Measurements from ENCODE around the gene HSF5. TPM values are rescaled to one million over a fixed set of nuclear protein-coding genes. Genes with fewer than 3 reads are reported as not detected.
"Not testable (repeated sequence)": the region's sequence is repeated elsewhere in the genome, so short reads cannot be mapped to it uniquely, and the experiment has no call there.

The HSF5 gene
- total and polyA plus RNA-seq, 2 of the 4 experiments (the other 2 are of a cell fraction) = not detected

GRCh38 chr17:58398574-58399266 lies 89.5 kb downstream of the HSF5 start:
- WGBS, 2 experiments (ENCODE audit: extremely low coverage in 2 of 2, insufficient read length in 1 of 2) = no CpG with 5 or more reads among the region's 3 CpGs
- no peak overlapping the region for H4K8ac ChIP-seq (ENCODE audit: low read depth in 2 of 2, low read length in 2 of 2)
- no peak overlapping the region for H2BK15ac ChIP-seq (ENCODE audit: low read depth, low read length)
- H2BK20ac ChIP-seq (ENCODE audit: low read depth, low read length) = no peak overlapping the region
- BruUV-seq (replicated peaks) = no TSS peak
- no peak overlapping the region for H3K4me2 ChIP-seq (ENCODE audit: low read depth, low read length)
- TF ChIP-seq ELK1 (IDR thresholded peaks at IDR 0.05; ENCODE audit: borderline replicate concordance, low read depth, low read length) = no peak
- no peak for TF ChIP-seq RFX5 (IDR thresholded peaks at IDR 0.05; ENCODE audit: low read depth, low read length)
- H3K27me3 ChIP-seq (ENCODE audit: control insufficient read depth, insufficient read depth, low read length) = peaks cover 1% of the 10 kb centered on the region; the same call in 1 of the 2 replicates
- no peak overlapping the region for H3K9ac ChIP-seq (ENCODE audit: low read depth, low read length)
- intact Hi-C loops (cut with micrococcal nuclease) = no loop called here
- H2BK5ac ChIP-seq (ENCODE audit: low read depth, low read length, poor library complexity, severe bottlenecking) = no peak overlapping the region
- no peak overlapping the region for H3K18ac ChIP-seq (ENCODE audit: low read depth, low read length)
- no peak overlapping the region for H3K4ac ChIP-seq (ENCODE audit: low read depth, low read length)
- H4K20me1 ChIP-seq (ENCODE audit: insufficient read depth, low read length) = no peaks in the 10 kb centered on the region
- POLR2A ChIA-PET (ENCODE audit: unreplicated experiment) = no interaction called here
- no peaks in the 10 kb centered on the region for H3K9me3 ChIP-seq (ENCODE audit: control insufficient read depth, insufficient read depth, low read length)
- H3K4me1 ChIP-seq (ENCODE audit: control insufficient read depth, insufficient read depth, low read length) = no peaks in the 10 kb centered on the region
- ATAC-seq (ENCODE audit: low read depth) (no peak), DNase-seq (no peak)
- no peaks in the 10 kb centered on the region for H3K36me3 ChIP-seq (ENCODE audit: control insufficient read depth, insufficient read depth, low read length)
- no peaks in the 10 kb centered on the region for H3K79me1 ChIP-seq (ENCODE audit: low read depth in 1 of 2, low read length in 2 of 2)
- CTCF ChIA-PET = no interaction called here
- H4K5ac ChIP-seq (ENCODE audit: low read depth, low read length) = no peak overlapping the region
- H3K9me1 ChIP-seq (ENCODE audit: insufficient read depth, low read length) = no peaks in the 10 kb centered on the region
- H3K56ac ChIP-seq (ENCODE audit: extremely low read depth, insufficient read depth, low read length) = no peak overlapping the region
- no peak overlapping the region for H2AK5ac ChIP-seq (ENCODE audit: low read depth, low read length)
- no peak overlapping the region for H3K23ac ChIP-seq (ENCODE audit: low read depth, low read length)
- H3K14ac ChIP-seq (replicated peaks; ENCODE audit: low read depth, low read length) = no peak overlapping the region
- dilution Hi-C loops (cut with HindIII; ENCODE audit: low sequenced_read_pairs, unreplicated experiment) = no loop called here
- H2BK120ac ChIP-seq (ENCODE audit: low read depth, low read length) = no peak overlapping the region
- H3K27ac ChIP-seq (ENCODE audit: insufficient read depth, low read length) = no peak overlapping the region
- in situ Hi-C loops (cut with MboI; ENCODE audit: low sequenced_read_pairs) = no loop called here
- no peak overlapping the region for H2AFZ ChIP-seq (replicated peaks; ENCODE audit: low read length, poor library complexity)
- H2AK9ac ChIP-seq (replicated peaks; ENCODE audit: low read depth, low read length, poor library complexity) = no peak overlapping the region
- no peak overlapping the region for H4K91ac ChIP-seq (ENCODE audit: insufficient read depth, low read depth, low read length)
- H3K4me3 ChIP-seq (ENCODE audit: insufficient read depth, low read depth, low read length) = no peak overlapping the region

- dilution Hi-C loops (cut with HindIII; ENCODE audit: low sequenced_read_pairs, unreplicated experiment); BruUV-seq (replicated peaks); H3K27ac ChIP-seq (ENCODE audit: insufficient read depth, low read length); H2BK15ac ChIP-seq (ENCODE audit: low read depth, low read length); H2AK5ac ChIP-seq (ENCODE audit: low read depth, low read length); H3K4me1 ChIP-seq (ENCODE audit: control insufficient read depth, insufficient read depth, low read length); intact Hi-C loops (cut with micrococcal nuclease); H2BK20ac ChIP-seq (ENCODE audit: low read depth, low read length); DNase-seq; H3K23ac ChIP-seq (ENCODE audit: low read depth, low read length); H2AK9ac ChIP-seq (replicated peaks; ENCODE audit: low read depth, low read length, poor library complexity); H3K9me1 ChIP-seq (ENCODE audit: insufficient read depth, low read length); H4K91ac ChIP-seq (ENCODE audit: insufficient read depth, low read depth, low read length); H2BK120ac ChIP-seq (ENCODE audit: low read depth, low read length); H3K9ac ChIP-seq (ENCODE audit: low read depth, low read length); H3K4me3 ChIP-seq (ENCODE audit: insufficient read depth, low read depth, low read length); H4K8ac ChIP-seq (ENCODE audit: low read depth in 2 of 2, low read length in 2 of 2); H3K79me1 ChIP-seq (ENCODE audit: low read depth in 1 of 2, low read length in 2 of 2); H2BK5ac ChIP-seq (ENCODE audit: low read depth, low read length, poor library complexity, severe bottlenecking); CTCF ChIA-PET; ATAC-seq (ENCODE audit: low read depth); H3K27me3 ChIP-seq (ENCODE audit: control insufficient read depth, insufficient read depth, low read length); H3K18ac ChIP-seq (ENCODE audit: low read depth, low read length); H3K4me2 ChIP-seq (ENCODE audit: low read depth, low read length); H3K4ac ChIP-seq (ENCODE audit: low read depth, low read length); in situ Hi-C loops (cut with MboI; ENCODE audit: low sequenced_read_pairs); H4K20me1 ChIP-seq (ENCODE audit: insufficient read depth, low read length); H3K14ac ChIP-seq (replicated peaks; ENCODE audit: low read depth, low read length); H3K9me3 ChIP-seq (ENCODE audit: control insufficient read depth, insufficient read depth, low read length); H3K56ac ChIP-seq (ENCODE audit: extremely low read depth, insufficient read depth, low read length); H2AFZ ChIP-seq (replicated peaks; ENCODE audit: low read length, poor library complexity); H3K36me3 ChIP-seq (ENCODE audit: control insufficient read depth, insufficient read depth, low read length); H4K5ac ChIP-seq (ENCODE audit: low read depth, low read length): not testable (repeated sequence)
- POLR2A ChIA-PET (ENCODE audit: unreplicated experiment) = interaction anchor here (0.7 kb wide), 1 partner anchor 133 kb away, joined by 17 read pairs; no protein-coding TSS in a partner anchor
- WGBS, 2 experiments (ENCODE audit: extremely low coverage in 2 of 2, insufficient read length in 1 of 2) = 60% methylated on average over 1 of the region's 5 CpGs; no CpG with 5 or more reads in 1 of the 2 experiments
Measured at GRCh38 chr17:58397421-58397820, 90.8 kb downstream of the HSF5 start.

Data from IMR-90 (cell line).